ENCODE measurements around the gene SLC35B2. TPM values are rescaled to one million over a fixed set of nuclear protein-coding genes. Genes with fewer than 3 reads are reported as not detected.

SLC35B2 gene
- polyA plus RNA-seq, 1 of the 3 experiments (the other 2 are of a cell fraction): 125 TPM

DNA sequence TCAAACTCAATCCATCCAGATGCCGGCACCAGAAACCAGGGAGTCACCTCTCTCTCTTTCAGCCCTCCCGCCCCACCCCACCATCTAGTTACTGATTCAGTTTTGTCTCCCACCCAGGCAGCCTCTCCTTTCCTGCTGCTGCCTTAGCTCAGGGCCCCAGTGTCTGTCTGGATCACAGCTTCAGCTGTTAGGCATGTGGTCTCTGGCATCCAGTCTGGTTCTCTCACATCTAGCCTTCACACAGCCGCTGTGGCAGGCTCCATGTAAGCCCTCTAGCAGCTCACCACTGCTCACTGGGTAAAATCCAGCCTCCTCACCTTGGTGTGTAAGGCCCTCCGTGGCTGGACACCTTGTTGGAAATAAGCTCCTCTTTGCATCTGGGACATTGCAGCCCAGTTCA, 34.5 kb upstream of the SLC35B2 start:
- Histone ChIP-seq H3K4me3 (ENCODE audit: low read depth in 2 of 2, low read length in 1 of 2) (no peak overlapping the region), H3F3A (replicated peaks; ENCODE audit: insufficient read depth) (no peaks in the 10 kb centered on the region), H3K79me2 (ENCODE audit: insufficient read depth) (no peaks in the 10 kb centered on the region), H3K9ac (no peak overlapping the region), H3K27ac (ENCODE audit: low read depth in 2 of 2, low read length in 1 of 2) (no peak overlapping the region), H3K36me3 (replicated peaks in 1 of 2; ENCODE audit: control insufficient read depth in 1 of 2, insufficient read depth in 2 of 2, low read length in 1 of 2) (no peaks in the 10 kb centered on the region), H2AFZ (ENCODE audit: low read depth) (no peak overlapping the region), H3K4me2 (no peak overlapping the region), H3K9me3 (no peaks in the 10 kb centered on the region), H4K20me1 (ENCODE audit: insufficient read depth) (no peaks in the 10 kb centered on the region), H3K4me1 (ENCODE audit: control insufficient read depth in 1 of 2, insufficient read depth in 2 of 2, low read depth in 1 of 2, low read length in 1 of 2) (peaks cover 0 to 11% of the 10 kb centered on the region in 2 experiments; a peak in 1 of 4 replicates), H3K27me3 (ENCODE audit: insufficient read depth) (peaks cover 22% of the 10 kb centered on the region), H3K9me2 (no peaks in the 10 kb centered on the region)
- WGBS (ENCODE audit: low lambda C conversion rate): 47% methylated on average over 4 of the region's 4 CpGs
- TF ChIP-seq NRF1 (IDR thresholded peaks at IDR 0.05; ENCODE audit: low read depth, low read length) (no peak), FOXM1 (IDR thresholded peaks at IDR 0.05; ENCODE audit: low read depth) (no peak), GABPA (IDR thresholded peaks at IDR 0.05; ENCODE audit: low read depth) (no peak), RFX5 (IDR thresholded peaks at IDR 0.05; ENCODE audit: low read length) (no peak), EP300 (IDR thresholded peaks at IDR 0.05; ENCODE audit: borderline replicate concordance in 1 of 2, low read depth in 1 of 2, low read length in 1 of 2) (no peak), FOSL2 (IDR thresholded peaks at IDR 0.05; ENCODE audit: borderline replicate concordance, low read depth) (no peak), EZH2phosphoT487 (IDR thresholded peaks at IDR 0.05; ENCODE audit: borderline replicate concordance, low read depth) (no peak), SIN3A (IDR thresholded peaks at IDR 0.05; ENCODE audit: borderline replicate concordance, low read depth, low read length) (no peak), SMC3 (IDR thresholded peaks at IDR 0.05; ENCODE audit: low read depth, low read length) (no peak), MEF2A (IDR thresholded peaks at IDR 0.05; ENCODE audit: borderline replicate concordance, low read depth) (no peak), TCF12 (IDR thresholded peaks at IDR 0.05) (no peak), MXI1 (IDR thresholded peaks at IDR 0.05; ENCODE audit: low read depth, low read length) (no peak), TAF1 (IDR thresholded peaks at IDR 0.05; ENCODE audit: borderline replicate concordance, low read depth, low read length) (no peak), JUND (IDR thresholded peaks at IDR 0.05) (no peak), RAD21 (IDR thresholded peaks at IDR 0.05; ENCODE audit: low read length) (no peak), TEAD4 (IDR thresholded peaks at IDR 0.05; ENCODE audit: borderline replicate concordance, insufficient read depth) (no peak)
- TF ChIP-seq, protein P1, sequence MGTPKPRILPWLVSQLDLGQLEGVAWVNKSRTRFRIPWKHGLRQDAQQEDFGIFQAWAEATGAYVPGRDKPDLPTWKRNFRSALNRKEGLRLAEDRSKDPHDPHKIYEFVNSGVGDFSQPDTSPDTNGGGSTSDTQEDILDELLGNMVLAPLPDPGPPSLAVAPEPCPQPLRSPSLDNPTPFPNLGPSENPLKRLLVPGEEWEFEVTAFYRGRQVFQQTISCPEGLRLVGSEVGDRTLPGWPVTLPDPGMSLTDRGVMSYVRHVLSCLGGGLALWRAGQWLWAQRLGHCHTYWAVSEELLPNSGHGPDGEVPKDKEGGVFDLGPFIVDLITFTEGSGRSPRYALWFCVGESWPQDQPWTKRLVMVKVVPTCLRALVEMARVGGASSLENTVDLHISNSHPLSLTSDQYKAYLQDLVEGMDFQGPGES (IDR thresholded peaks at IDR 0.05; ENCODE audit: low read depth, low read length): no peak
- TF ChIP-seq, protein P2, sequence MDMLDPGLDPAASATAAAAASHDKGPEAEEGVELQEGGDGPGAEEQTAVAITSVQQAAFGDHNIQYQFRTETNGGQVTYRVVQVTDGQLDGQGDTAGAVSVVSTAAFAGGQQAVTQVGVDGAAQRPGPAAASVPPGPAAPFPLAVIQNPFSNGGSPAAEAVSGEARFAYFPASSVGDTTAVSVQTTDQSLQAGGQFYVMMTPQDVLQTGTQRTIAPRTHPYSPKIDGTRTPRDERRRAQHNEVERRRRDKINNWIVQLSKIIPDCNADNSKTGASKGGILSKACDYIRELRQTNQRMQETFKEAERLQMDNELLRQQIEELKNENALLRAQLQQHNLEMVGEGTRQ (IDR thresholded peaks at IDR 0.05; ENCODE audit: borderline replicate concordance, low read depth, low read length): no peak
- TF ChIP-seq, protein P3, sequence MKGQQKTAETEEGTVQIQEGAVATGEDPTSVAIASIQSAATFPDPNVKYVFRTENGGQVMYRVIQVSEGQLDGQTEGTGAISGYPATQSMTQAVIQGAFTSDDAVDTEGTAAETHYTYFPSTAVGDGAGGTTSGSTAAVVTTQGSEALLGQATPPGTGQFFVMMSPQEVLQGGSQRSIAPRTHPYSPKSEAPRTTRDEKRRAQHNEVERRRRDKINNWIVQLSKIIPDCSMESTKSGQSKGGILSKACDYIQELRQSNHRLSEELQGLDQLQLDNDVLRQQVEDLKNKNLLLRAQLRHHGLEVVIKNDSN (IDR thresholded peaks at IDR 0.05; ENCODE audit: borderline replicate concordance, low read depth): no peak
- TF ChIP-seq, protein P4, sequence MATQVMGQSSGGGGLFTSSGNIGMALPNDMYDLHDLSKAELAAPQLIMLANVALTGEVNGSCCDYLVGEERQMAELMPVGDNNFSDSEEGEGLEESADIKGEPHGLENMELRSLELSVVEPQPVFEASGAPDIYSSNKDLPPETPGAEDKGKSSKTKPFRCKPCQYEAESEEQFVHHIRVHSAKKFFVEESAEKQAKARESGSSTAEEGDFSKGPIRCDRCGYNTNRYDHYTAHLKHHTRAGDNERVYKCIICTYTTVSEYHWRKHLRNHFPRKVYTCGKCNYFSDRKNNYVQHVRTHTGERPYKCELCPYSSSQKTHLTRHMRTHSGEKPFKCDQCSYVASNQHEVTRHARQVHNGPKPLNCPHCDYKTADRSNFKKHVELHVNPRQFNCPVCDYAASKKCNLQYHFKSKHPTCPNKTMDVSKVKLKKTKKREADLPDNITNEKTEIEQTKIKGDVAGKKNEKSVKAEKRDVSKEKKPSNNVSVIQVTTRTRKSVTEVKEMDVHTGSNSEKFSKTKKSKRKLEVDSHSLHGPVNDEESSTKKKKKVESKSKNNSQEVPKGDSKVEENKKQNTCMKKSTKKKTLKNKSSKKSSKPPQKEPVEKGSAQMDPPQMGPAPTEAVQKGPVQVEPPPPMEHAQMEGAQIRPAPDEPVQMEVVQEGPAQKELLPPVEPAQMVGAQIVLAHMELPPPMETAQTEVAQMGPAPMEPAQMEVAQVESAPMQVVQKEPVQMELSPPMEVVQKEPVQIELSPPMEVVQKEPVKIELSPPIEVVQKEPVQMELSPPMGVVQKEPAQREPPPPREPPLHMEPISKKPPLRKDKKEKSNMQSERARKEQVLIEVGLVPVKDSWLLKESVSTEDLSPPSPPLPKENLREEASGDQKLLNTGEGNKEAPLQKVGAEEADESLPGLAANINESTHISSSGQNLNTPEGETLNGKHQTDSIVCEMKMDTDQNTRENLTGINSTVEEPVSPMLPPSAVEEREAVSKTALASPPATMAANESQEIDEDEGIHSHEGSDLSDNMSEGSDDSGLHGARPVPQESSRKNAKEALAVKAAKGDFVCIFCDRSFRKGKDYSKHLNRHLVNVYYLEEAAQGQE (IDR thresholded peaks at IDR 0.05; ENCODE audit: low read depth, low read length): no peak
- CTCF ChIA-PET: interaction anchor here (1.5 to 1.9 kb wide), 3 partner anchors 12 to 24 kb away, joined by 3 to 16 read pairs (median 15); partner anchors contain the start of gene AARS2
- DNase-seq: no peak
- POLR2A ChIA-PET: no interaction called here
